H1 (cell line): ENCODE measurements around the gene SENP2. TPM values are rescaled to one million over a fixed set of nuclear protein-coding genes. Genes with fewer than 3 reads are reported as not detected.

Experiments
- CTCF ChIA-PET: fragments of 300-600 bp; sonication (Branson Sonifier 250); formaldehyde crosslinking; loops from one replicate; lab custom pipeline; 2021; ENCODE audit not compliant: partially characterized antibody; lab: Charles Lee
- POLR2A ChIA-PET: fragments of 300-600 bp; sonication (Branson Sonifier 250); formaldehyde crosslinking; loops from one replicate; lab custom pipeline; 2021; ENCODE audit warnings: inconsistent platforms; ENCODE audit not compliant: partially characterized antibody; lab: Charles Lee
- DNase-seq, 2 experiments: peaks; one replicate each; pipeline versions ENCODE4 v3.0.0 to v3.0.0-alpha.2; 2010 to 2022; ENCODE audit warnings: low spot score in 2 of 2, low read depth in 1 of 2, mixed read lengths in 1 of 2
- FAIRE-seq: peaks from 2 replicates; lab custom pipeline; 2011; peaks lifted over from hg19 to GRCh38; lab: Jason Lieb, UNC
- H2AFZ ChIP-seq: 2 replicates; pipeline ENCODE4 v1.8.1; 2012; ENCODE audit warnings: low read length, inconsistent platforms
- H2AK5ac ChIP-seq: 2 replicates; pipeline ENCODE4 v1.6.1; 2013; ENCODE audit warnings: low read depth, low read length
- H2BK120ac ChIP-seq: replicated peaks from 2 replicates; pipeline ENCODE3; 2013; ENCODE audit warnings: low read depth, low read length, inconsistent platforms
- H2BK12ac ChIP-seq: 2 replicates; pipeline ENCODE4 v1.6.1; 2013; ENCODE audit warnings: low read depth, low read length
- H2BK15ac ChIP-seq: 2 replicates; pipeline ENCODE4 v1.6.1; 2013; ENCODE audit warnings: low read length
- H2BK20ac ChIP-seq: 2 replicates; pipeline ENCODE4 v1.6.1; 2013; ENCODE audit warnings: low read length
- H2BK5ac ChIP-seq: 2 replicates; pipeline ENCODE4 v1.6.1; 2013; ENCODE audit warnings: low read depth, low read length
- H3K14ac ChIP-seq: 2 replicates; pipeline ENCODE4 v1.6.1; 2013; ENCODE audit warnings: inconsistent platforms; ENCODE audit not compliant: insufficient read length
- H3K18ac ChIP-seq: 2 replicates; pipeline ENCODE4 v1.6.1; 2013; ENCODE audit warnings: low read length; ENCODE audit errors: extremely low read depth
- H3K23ac ChIP-seq: 2 replicates; pipeline ENCODE4 v1.6.1; 2013; ENCODE audit warnings: inconsistent platforms; ENCODE audit not compliant: insufficient read length
- H3K23me2 ChIP-seq: 2 replicates; pipeline ENCODE4 v1.6.1; 2013; ENCODE audit warnings: low read depth, low read length
- H3K27ac ChIP-seq: 2 replicates; pipeline ENCODE4 v1.6.1; 2011; ENCODE audit warnings: low read depth, low read length, inconsistent platforms
- H3K27me3 ChIP-seq, 4 experiments: replicated peaks in 1 of 4; 1 replicate in 1 of 4; 2 replicates in 3 of 4; pipeline versions ENCODE4 v1.6.1 to v1.8.1; 2011 to 2013; ENCODE audit warnings: low read length in 3 of 4, mild to moderate bottlenecking in 3 of 4, inconsistent platforms in 2 of 4, mixed read lengths in 2 of 4, moderate library complexity in 1 of 4; ENCODE audit not compliant: control insufficient read depth in 3 of 4, insufficient read depth in 3 of 4; ENCODE audit errors: extremely low read depth in 1 of 4
- H3K36me3 ChIP-seq, 4 experiments: 2 replicates each; pipeline versions ENCODE4 v1.6.1 to v1.8.1; 2011 to 2013; ENCODE audit warnings: mild to moderate bottlenecking in 4 of 4, low read length in 3 of 4, moderate library complexity in 2 of 4, control low read depth in 1 of 4, inconsistent platforms in 1 of 4; ENCODE audit not compliant: insufficient read depth in 4 of 4, control insufficient read depth in 2 of 4
- H3K4ac ChIP-seq: replicated peaks from 2 replicates; pipeline ENCODE3; 2013; ENCODE audit warnings: low read length, low read depth, mixed read lengths, inconsistent platforms; ENCODE audit not compliant: insufficient read length
- H3K4me1 ChIP-seq, 4 experiments: replicated peaks in 1 of 4; 1 replicate in 1 of 4; 2 replicates in 3 of 4; pipeline versions ENCODE4 v1.6.1 to v1.8.1; 2011 to 2013; ENCODE audit warnings: low read length in 3 of 4, inconsistent platforms in 2 of 4, mixed read lengths in 1 of 4; ENCODE audit not compliant: insufficient read depth in 4 of 4, control insufficient read depth in 3 of 4
- H3K4me2 ChIP-seq, 2 experiments: 2 replicates each; pipeline versions ENCODE4 v1.6.1 to v1.8.1; 2011 to 2013; ENCODE audit warnings: low read depth in 2 of 2, low read length in 2 of 2, control low read depth in 1 of 2, inconsistent platforms in 1 of 2, mild to moderate bottlenecking in 1 of 2; ENCODE audit not compliant: insufficient read depth in 1 of 2
- H3K4me3 ChIP-seq, 4 experiments: fragments of 200-600, 300-600 bp in 1 of 4; sonication (generic), shearing (Covaris generic), sonication (Bioruptor Twin) in 1 of 4; 2 replicates each; pipeline versions ENCODE4 v1.5.1 to v1.8.1; 2011 to 2016; ENCODE audit warnings: low read length in 4 of 4, low read depth in 3 of 4, control low read depth in 2 of 4, inconsistent platforms in 2 of 4, mild to moderate bottlenecking in 2 of 4, mixed read lengths in 1 of 4, moderate library complexity in 1 of 4; ENCODE audit not compliant: insufficient read depth in 2 of 4; ENCODE audit errors: extremely low read depth in 1 of 4
- H3K56ac ChIP-seq: replicated peaks from 2 replicates; pipeline ENCODE3; 2013; ENCODE audit warnings: low read depth, mild to moderate bottlenecking, mixed read lengths, low read length, inconsistent platforms; ENCODE audit not compliant: insufficient read length
- H3K79me1 ChIP-seq: 2 replicates; pipeline ENCODE4 v1.6.1; 2013; ENCODE audit warnings: low read depth, low read length, control low read depth
- H3K79me2 ChIP-seq, 2 experiments: 2 replicates each; pipeline versions ENCODE4 v1.6.1 to v1.8.1; 2012 to 2013; ENCODE audit warnings: low read length in 2 of 2, mild to moderate bottlenecking in 2 of 2, inconsistent platforms in 1 of 2; ENCODE audit not compliant: insufficient read depth in 2 of 2, control insufficient read depth in 1 of 2
- H3K9ac ChIP-seq, 4 experiments: replicated peaks in 1 of 4; 1 replicate in 1 of 4; 2 replicates in 3 of 4; pipeline versions ENCODE4 v1.6.1 to v1.8.1; 2011 to 2013; ENCODE audit warnings: low read depth in 3 of 4, low read length in 3 of 4, control low read depth in 2 of 4, mild to moderate bottlenecking in 2 of 4, moderate library complexity in 2 of 4, inconsistent platforms in 1 of 4; ENCODE audit errors: extremely low read depth in 1 of 4
- H3K9me3 ChIP-seq, 2 experiments: 2 replicates each; pipeline versions ENCODE4 v1.6.1 to v1.8.1; 2012 to 2013; ENCODE audit warnings: mild to moderate bottlenecking in 2 of 2, moderate library complexity in 2 of 2, control low read depth in 1 of 2, inconsistent platforms in 1 of 2, low read depth in 1 of 2, low read length in 1 of 2, mixed read lengths in 1 of 2; ENCODE audit not compliant: insufficient read depth in 2 of 2
- H4K20me1 ChIP-seq, 2 experiments: replicated peaks in 1 of 2; 2 replicates each; pipeline versions ENCODE3 to v1.8.1; 2011 to 2013; ENCODE audit warnings: inconsistent platforms in 2 of 2, low read length in 2 of 2, mild to moderate bottlenecking in 1 of 2; ENCODE audit not compliant: insufficient read depth in 2 of 2, control insufficient read depth in 1 of 2
- H4K5ac ChIP-seq: 2 replicates; pipeline ENCODE4 v1.6.1; 2013; ENCODE audit warnings: low read length, low read depth, mixed read lengths, inconsistent platforms; ENCODE audit not compliant: insufficient read length
- H4K8ac ChIP-seq: 2 replicates; pipeline ENCODE4 v1.8.0; 2013; ENCODE audit warnings: mild to moderate bottlenecking, moderate library complexity, low read length, inconsistent platforms; ENCODE audit not compliant: insufficient read depth; ENCODE audit errors: extremely low read depth
- H4K91ac ChIP-seq: replicated peaks from 2 replicates; pipeline ENCODE3; 2013; ENCODE audit warnings: low read length, mixed read lengths, inconsistent platforms; ENCODE audit not compliant: insufficient read length
- CBX5 ChIP-seq: fragments of 300-800, 300-1000 bp; sonication (generic); IDR thresholded peaks from 2 replicates; pipeline ENCODE4 v1.7.1; 2016; ENCODE audit warnings: antibody characterized with exemption, low read length, low read depth
- CEBPB ChIP-seq: IDR thresholded peaks from 2 replicates; pipeline ENCODE4 v1.6.1; 2012; ENCODE audit warnings: low read depth, low read length
- GTF2F1 ChIP-seq: IDR thresholded peaks from 2 replicates; pipeline ENCODE4 v1.6.1; 2012; ENCODE audit warnings: low read depth, low read length, improper control_type of control experiment, borderline replicate concordance
- JUND ChIP-seq: IDR thresholded peaks from 2 replicates; pipeline ENCODE4 v1.6.1; 2011; ENCODE audit warnings: mild to moderate bottlenecking, improper control_type of control experiment, low read length
- RBBP5 ChIP-seq: IDR thresholded peaks from 2 replicates; pipeline ENCODE4 v1.7.1; 2012; ENCODE audit warnings: low read depth, mild to moderate bottlenecking, inconsistent platforms, low read length, moderate library complexity, borderline replicate concordance
- RNF2 ChIP-seq: fragments of 200-900, 300-1000 bp; sonication (generic); IDR thresholded peaks from 2 replicates; pipeline ENCODE4 v1.7.1; 2016; ENCODE audit warnings: borderline replicate concordance, low read depth, mild to moderate bottlenecking, antibody characterized with exemption, low read length; ENCODE audit not compliant: poor library complexity, severe bottlenecking; ENCODE audit errors: missing control alignments
- SIX5 ChIP-seq: IDR thresholded peaks from 2 replicates; pipeline ENCODE4 v1.6.1; 2011; ENCODE audit warnings: mild to moderate bottlenecking, low read depth, low read length
- SP1 ChIP-seq: IDR thresholded peaks from 2 replicates; pipeline ENCODE4 v1.6.1; 2011; ENCODE audit warnings: low read depth, low read length
- SP4 ChIP-seq: IDR thresholded peaks from 2 replicates; pipeline ENCODE4 v1.6.1; 2012; ENCODE audit warnings: low read length, inconsistent platforms
- TAF7 ChIP-seq: optimal IDR thresholded peaks from 2 replicates; pipeline ENCODE3; 2011; ENCODE audit warnings: low read depth, mild to moderate bottlenecking, inconsistent platforms, low read length, moderate library complexity, borderline replicate concordance
- YY1 ChIP-seq: IDR thresholded peaks from 2 replicates; pipeline ENCODE4 v1.6.1; 2011; ENCODE audit warnings: low read depth, mild to moderate bottlenecking, low read length
- WGBS, 2 experiments: shearing (Covaris generic) in 1 of 2; methylation state at CpG; one replicate each; pipeline versions ENCODE4 v1.1.6 to v1.1.7; 2013 to 2015; ENCODE audit warnings: low lambda C conversion rate in 2 of 2, mixed read lengths in 2 of 2, inconsistent platforms in 1 of 2, low coverage in 1 of 2, missing lambda C conversion rate in 1 of 2; ENCODE audit not compliant: insufficient replicate concordance in 2 of 2, insufficient coverage in 1 of 2, insufficient read length in 1 of 2; ENCODE audit errors: extremely low coverage in 1 of 2, missing lambda C conversion rate in 1 of 2; 5-methylcytosine and 5-hydroxymethylcytosine counted together
- polyA plus RNA-seq, 7 experiments: library from polyadenylated mRNA; depleted of rRNA in 3 of 7; stranded (reverse) in 5 of 7; unstranded in 2 of 7; fragments of >200 nt in 5 of 7; fragments of 200-250 nt in 2 of 7; gene quantifications; 1 replicate in 5 of 7; 2 replicates in 1 of 7; 4 replicates in 1 of 7; pipeline versions ENCODE4 v1.2.1 to v1.2.3, GENCODE V29; 2011 to 2013; ENCODE audit warnings: missing spikeins in 2 of 7, mixed read lengths in 2 of 7
- total RNA-seq: library from RNA; stranded (reverse); fragmentation: NEBNext Ultra II Directional; extraction: Animal tissue kit (Norgen Biotek cat#: 25700); gene quantifications from 2 replicates; pipeline ENCODE4 v1.2.1, GENCODE V29; 2021
- TF ChIP-seq, protein P1 (sequence below), 3 experiments: IDR thresholded peaks; 1 replicate in 2 of 3; 2 replicates in 1 of 3; pipeline versions ENCODE4 v1.5.1 to v1.6.1; 2011; ENCODE audit warnings: low read length in 3 of 3, mild to moderate bottlenecking in 3 of 3, inconsistent platforms in 2 of 3, low read depth in 1 of 3, moderate library complexity in 1 of 3; ENCODE audit not compliant: insufficient read depth in 1 of 3; ENCODE audit errors: control extremely low read depth in 1 of 3

Gene SENP2
- total and polyA plus RNA-seq, 2 of the 8 experiments (the other 6 are each of a cell fraction or from before 2014, with no cell fraction given), result 25.2 to 69.3 TPM

- Histone ChIP-seq H4K5ac (no peak overlapping the region), H2AFZ (no peak overlapping the region), H3K36me3 (peaks cover 18 to 87% (median 52%) of the 10 kb centered on the region in 4 experiments), H3K9me3 (no peaks in the 10 kb centered on the region), H2BK5ac (no peak overlapping the region), H3K9ac (no peak overlapping the region), H4K91ac (no peak overlapping the region), H2AK5ac (no peak overlapping the region), H3K27ac (no peak overlapping the region), H2BK120ac (no peak overlapping the region), H3K23ac (no peak overlapping the region), H3K23me2 (no peaks in the 10 kb centered on the region), H3K4me1 (no peaks in the 10 kb centered on the region), H4K20me1 (peaks cover 0 to 2% of the 10 kb centered on the region in 2 experiments), H4K8ac (no peak overlapping the region), H3K4me3 (no peak overlapping the region), H3K14ac (no peak overlapping the region), H3K79me2 (no peaks in the 10 kb centered on the region), H3K4me2 (no peak overlapping the region), H3K79me1 (no peaks in the 10 kb centered on the region; the same call in 1 of the 2 replicates), H3K27me3 (no peaks in the 10 kb centered on the region; a peak in 1 of 7 replicates), H2BK15ac (no peak overlapping the region), H3K56ac (no peak overlapping the region), H3K18ac (no peak overlapping the region), H2BK12ac (no peak overlapping the region), H2BK20ac (no peak overlapping the region), H3K4ac (no peak overlapping the region)
- ChIA-PET CTCF (no interaction called here), POLR2A (interaction anchor here (1.3 kb wide), 1 partner anchor 30 kb away, joined by 6 read pairs; no protein-coding TSS in a partner anchor)
- FAIRE-seq, result no peak
- no peak for DNase-seq
- 92% methylated on average over 1 of the region's 1 CpG; no CpG with 5 or more reads in 1 of the 2 experiments for WGBS, 2 experiments
- TF ChIP-seq CEBPB (no peak), YY1 (no peak), SP4 (no peak), JUND (no peak), CBX5 (no peak), SIX5 (no peak), RBBP5 (no peak), TAF7 (no peak), SP1 (no peak), GTF2F1 (no peak), RNF2 (no peak)
- TF ChIP-seq, protein P1, sequence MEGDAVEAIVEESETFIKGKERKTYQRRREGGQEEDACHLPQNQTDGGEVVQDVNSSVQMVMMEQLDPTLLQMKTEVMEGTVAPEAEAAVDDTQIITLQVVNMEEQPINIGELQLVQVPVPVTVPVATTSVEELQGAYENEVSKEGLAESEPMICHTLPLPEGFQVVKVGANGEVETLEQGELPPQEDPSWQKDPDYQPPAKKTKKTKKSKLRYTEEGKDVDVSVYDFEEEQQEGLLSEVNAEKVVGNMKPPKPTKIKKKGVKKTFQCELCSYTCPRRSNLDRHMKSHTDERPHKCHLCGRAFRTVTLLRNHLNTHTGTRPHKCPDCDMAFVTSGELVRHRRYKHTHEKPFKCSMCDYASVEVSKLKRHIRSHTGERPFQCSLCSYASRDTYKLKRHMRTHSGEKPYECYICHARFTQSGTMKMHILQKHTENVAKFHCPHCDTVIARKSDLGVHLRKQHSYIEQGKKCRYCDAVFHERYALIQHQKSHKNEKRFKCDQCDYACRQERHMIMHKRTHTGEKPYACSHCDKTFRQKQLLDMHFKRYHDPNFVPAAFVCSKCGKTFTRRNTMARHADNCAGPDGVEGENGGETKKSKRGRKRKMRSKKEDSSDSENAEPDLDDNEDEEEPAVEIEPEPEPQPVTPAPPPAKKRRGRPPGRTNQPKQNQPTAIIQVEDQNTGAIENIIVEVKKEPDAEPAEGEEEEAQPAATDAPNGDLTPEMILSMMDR (IDR thresholded peaks at IDR 0.05; ENCODE audit: control extremely low read depth in 1 of 3, insufficient read depth in 1 of 3, low read depth in 1 of 3, low read length in 3 of 3), result no peak
Observed at GRCh38 chr3:185625784-185626183, 39.7 kb downstream of the SENP2 start.
